HepG2 (cell line): ENCODE results near the gene CDKN1A.

Experiments used
- EZH2 ChIP-seq: conservative IDR thresholded peaks from 2 replicates; pipeline ENCODE4 v1.6.1; 2012; ENCODE audit warnings: mild to moderate bottlenecking, low read depth, low read length, moderate library complexity
- FOXJ3 ChIP-seq: sonication (generic); formaldehyde crosslinking; IDR thresholded peaks from 2 replicates; pipeline ENCODE4 v1.4.0; 2020; ENCODE audit warnings: missing genetic modification reagents, mild to moderate bottlenecking, borderline replicate concordance
- GTF2F1 ChIP-seq: fragments of 150-350 bp; IDR thresholded peaks from 2 replicates; pipeline ENCODE4 v1.6.1; 2014; ENCODE audit warnings: low read length
- SIN3B ChIP-seq: fragments of 150-350 bp; IDR thresholded peaks from 2 replicates; pipeline ENCODE4 v1.6.1; 2014; ENCODE audit warnings: low read length
- SMARCE1 ChIP-seq: fragments of 450-650 bp; IDR thresholded peaks from 2 replicates; pipeline ENCODE4 v1.6.1; 2017; ENCODE audit warnings: borderline replicate concordance
- SRF ChIP-seq: IDR thresholded peaks from 2 replicates; pipeline ENCODE4 v1.6.1; 2011; ENCODE audit warnings: mild to moderate bottlenecking, low read depth, low read length, moderate library complexity
- ZNF263 ChIP-seq: sonication (generic); formaldehyde crosslinking; IDR thresholded peaks from 2 replicates; pipeline ENCODE4 v1.4.0; 2020; ENCODE audit warnings: missing genetic modification reagents
- ZNF317 ChIP-seq: sonication (generic); formaldehyde crosslinking; IDR thresholded peaks from 2 replicates; pipeline ENCODE4 v1.5.0; 2020; ENCODE audit warnings: mild to moderate bottlenecking, missing genetic modification reagents
- TF ChIP-seq, protein P1 (sequence below): sonication (generic); formaldehyde crosslinking; IDR thresholded peaks from 2 replicates; pipeline ENCODE4 v1.5.0; 2020; ENCODE audit warnings: mild to moderate bottlenecking, missing genetic modification reagents, moderate library complexity
- TF ChIP-seq, protein P2 (sequence below): sonication (generic); formaldehyde crosslinking; IDR thresholded peaks from 2 replicates; pipeline ENCODE4 v1.4.0; 2020; ENCODE audit warnings: missing genetic modification reagents
- TF ChIP-seq, protein P3 (sequence below): IDR thresholded peaks from 2 replicates; pipeline ENCODE4 v1.6.1; 2016; ENCODE audit warnings: missing compliant biosample characterization, missing genetic modification reagents, borderline replicate concordance
- TF ChIP-seq, protein P4 (sequence below): sonication (generic); formaldehyde crosslinking; IDR thresholded peaks from 2 replicates; pipeline ENCODE4 v1.4.0; 2020; ENCODE audit warnings: missing genetic modification reagents

DNA sequence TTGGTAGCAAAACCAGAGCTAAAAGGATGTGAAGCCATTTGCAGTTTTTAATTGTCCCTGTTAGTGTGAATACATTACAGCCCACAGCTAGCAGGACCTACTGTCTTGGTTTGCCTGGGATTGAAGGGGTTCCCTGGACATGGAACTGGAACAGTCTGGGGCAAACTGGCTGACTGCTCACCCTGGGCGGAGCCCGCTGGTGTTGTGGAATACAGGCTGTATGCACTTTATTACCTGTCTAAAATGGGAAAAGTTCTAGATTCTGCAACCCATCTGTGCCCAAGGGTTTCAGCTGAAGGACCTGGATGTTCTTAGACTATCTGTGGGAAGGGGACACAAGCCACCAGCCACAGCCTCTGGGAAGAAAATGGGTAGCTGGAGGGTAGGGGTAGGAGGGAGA, 12.2 kb upstream of the CDKN1A start:
- no peak for TF ChIP-seq SIN3B
- TF ChIP-seq, protein P1, sequence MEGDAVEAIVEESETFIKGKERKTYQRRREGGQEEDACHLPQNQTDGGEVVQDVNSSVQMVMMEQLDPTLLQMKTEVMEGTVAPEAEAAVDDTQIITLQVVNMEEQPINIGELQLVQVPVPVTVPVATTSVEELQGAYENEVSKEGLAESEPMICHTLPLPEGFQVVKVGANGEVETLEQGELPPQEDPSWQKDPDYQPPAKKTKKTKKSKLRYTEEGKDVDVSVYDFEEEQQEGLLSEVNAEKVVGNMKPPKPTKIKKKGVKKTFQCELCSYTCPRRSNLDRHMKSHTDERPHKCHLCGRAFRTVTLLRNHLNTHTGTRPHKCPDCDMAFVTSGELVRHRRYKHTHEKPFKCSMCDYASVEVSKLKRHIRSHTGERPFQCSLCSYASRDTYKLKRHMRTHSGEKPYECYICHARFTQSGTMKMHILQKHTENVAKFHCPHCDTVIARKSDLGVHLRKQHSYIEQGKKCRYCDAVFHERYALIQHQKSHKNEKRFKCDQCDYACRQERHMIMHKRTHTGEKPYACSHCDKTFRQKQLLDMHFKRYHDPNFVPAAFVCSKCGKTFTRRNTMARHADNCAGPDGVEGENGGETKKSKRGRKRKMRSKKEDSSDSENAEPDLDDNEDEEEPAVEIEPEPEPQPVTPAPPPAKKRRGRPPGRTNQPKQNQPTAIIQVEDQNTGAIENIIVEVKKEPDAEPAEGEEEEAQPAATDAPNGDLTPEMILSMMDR (CRISPR knock-in tag), result no peak
- no peak for TF ChIP-seq EZH2
- no peak for TF ChIP-seq SRF
- TF ChIP-seq GTF2F1, result no peak
- no peak for TF ChIP-seq ZNF263
- TF ChIP-seq, protein P2, sequence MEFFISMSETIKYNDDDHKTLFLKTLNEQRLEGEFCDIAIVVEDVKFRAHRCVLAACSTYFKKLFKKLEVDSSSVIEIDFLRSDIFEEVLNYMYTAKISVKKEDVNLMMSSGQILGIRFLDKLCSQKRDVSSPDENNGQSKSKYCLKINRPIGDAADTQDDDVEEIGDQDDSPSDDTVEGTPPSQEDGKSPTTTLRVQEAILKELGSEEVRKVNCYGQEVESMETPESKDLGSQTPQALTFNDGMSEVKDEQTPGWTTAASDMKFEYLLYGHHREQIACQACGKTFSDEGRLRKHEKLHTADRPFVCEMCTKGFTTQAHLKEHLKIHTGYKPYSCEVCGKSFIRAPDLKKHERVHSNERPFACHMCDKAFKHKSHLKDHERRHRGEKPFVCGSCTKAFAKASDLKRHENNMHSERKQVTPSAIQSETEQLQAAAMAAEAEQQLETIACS (CRISPR knock-in tag), result no peak
- no peak for TF ChIP-seq ZNF317 (CRISPR knock-in tag)
- no peak for TF ChIP-seq FOXJ3 (CRISPR knock-in tag)
- no peak for TF ChIP-seq SMARCE1
- TF ChIP-seq, protein P3, sequence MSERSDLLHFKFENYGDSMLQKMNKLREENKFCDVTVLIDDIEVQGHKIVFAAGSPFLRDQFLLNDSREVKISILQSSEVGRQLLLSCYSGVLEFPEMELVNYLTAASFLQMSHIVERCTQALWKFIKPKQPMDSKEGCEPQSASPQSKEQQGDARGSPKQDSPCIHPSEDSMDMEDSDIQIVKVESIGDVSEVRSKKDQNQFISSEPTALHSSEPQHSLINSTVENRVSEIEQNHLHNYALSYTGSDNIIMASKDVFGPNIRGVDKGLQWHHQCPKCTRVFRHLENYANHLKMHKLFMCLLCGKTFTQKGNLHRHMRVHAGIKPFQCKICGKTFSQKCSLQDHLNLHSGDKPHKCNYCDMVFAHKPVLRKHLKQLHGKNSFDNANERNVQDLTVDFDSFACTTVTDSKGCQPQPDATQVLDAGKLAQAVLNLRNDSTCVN (CRISPR knock-in tag), result no peak
- TF ChIP-seq, protein P4, sequence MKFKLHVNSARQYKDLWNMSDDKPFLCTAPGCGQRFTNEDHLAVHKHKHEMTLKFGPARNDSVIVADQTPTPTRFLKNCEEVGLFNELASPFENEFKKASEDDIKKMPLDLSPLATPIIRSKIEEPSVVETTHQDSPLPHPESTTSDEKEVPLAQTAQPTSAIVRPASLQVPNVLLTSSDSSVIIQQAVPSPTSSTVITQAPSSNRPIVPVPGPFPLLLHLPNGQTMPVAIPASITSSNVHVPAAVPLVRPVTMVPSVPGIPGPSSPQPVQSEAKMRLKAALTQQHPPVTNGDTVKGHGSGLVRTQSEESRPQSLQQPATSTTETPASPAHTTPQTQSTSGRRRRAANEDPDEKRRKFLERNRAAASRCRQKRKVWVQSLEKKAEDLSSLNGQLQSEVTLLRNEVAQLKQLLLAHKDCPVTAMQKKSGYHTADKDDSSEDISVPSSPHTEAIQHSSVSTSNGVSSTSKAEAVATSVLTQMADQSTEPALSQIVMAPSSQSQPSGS (CRISPR knock-in tag), result no peak
